Glutamatergic neuron (in vitro differentiated cells): Measurements from ENCODE around the gene SIK3. TPM values are rescaled to one million over a fixed set of nuclear protein-coding genes. Genes with fewer than 3 reads are reported as not detected.

ENCODE experiments used
- DNase-seq: peaks from one replicate; pipeline ENCODE4 v3.0.0; 2022
- H3K27ac Mint-ChIP-seq: one replicate; pipeline ENCODE4 v1.8.0; 2020; ENCODE audit warnings: mild to moderate bottlenecking, mixed read lengths, inconsistent platforms; ENCODE audit not compliant: unreplicated experiment
- H3K27me3 Mint-ChIP-seq: one replicate; pipeline ENCODE4 v1.8.0; 2020; ENCODE audit warnings: mild to moderate bottlenecking, moderate library complexity, mixed read lengths, inconsistent platforms; ENCODE audit not compliant: unreplicated experiment
- H3K36me3 Mint-ChIP-seq: one replicate; pipeline ENCODE4 v1.8.0; 2020; ENCODE audit warnings: mild to moderate bottlenecking, mixed read lengths, inconsistent platforms; ENCODE audit not compliant: unreplicated experiment
- H3K4me1 Mint-ChIP-seq: one replicate; pipeline ENCODE4 v1.8.0; 2020; ENCODE audit warnings: mild to moderate bottlenecking, low read depth, mixed read lengths, inconsistent platforms; ENCODE audit not compliant: unreplicated experiment
- H3K4me3 Mint-ChIP-seq: one replicate; pipeline ENCODE4 v1.8.0; 2020; ENCODE audit warnings: mild to moderate bottlenecking, mixed read lengths, inconsistent platforms; ENCODE audit not compliant: unreplicated experiment
- H3K9me3 Mint-ChIP-seq: one replicate; pipeline ENCODE4 v1.8.0; 2020; ENCODE audit warnings: mild to moderate bottlenecking, moderate library complexity, mixed read lengths, inconsistent platforms; ENCODE audit not compliant: unreplicated experiment
- total RNA-seq: library from RNA; stranded (reverse); fragmentation: NEBNext Ultra II Directional; extraction: Animal tissue kit (Norgen Biotek cat#: 25700); gene quantifications from one replicate; pipeline ENCODE4 v1.2.1, GENCODE V29; 2021; ENCODE audit not compliant: unreplicated experiment
- TF ChIP-seq, protein P1 (sequence below): fragments of 200-600 bp; sonication (generic); IDR thresholded peaks from one replicate; pipeline ENCODE4 v1.5.0; 2021; ENCODE audit not compliant: partially characterized antibody, unreplicated experiment

The SIK3 gene
- total RNA-seq, 1 donor from 2014 or later = 22.2 TPM

GRCh38 chr11:116823031-116823843 lies 275.0 kb downstream of the SIK3 start, which contains the start of gene APOA4:
Gene APOA4, minus strand, starts transcription at chr11:116823304. Its CDS starts 113 bp downstream, at chr11:116823191.
- Mint-ChIP-seq H3K4me1 (no peaks in the 10 kb centered on the region), H3K36me3 (no peaks in the 10 kb centered on the region), H3K9me3 (no peaks in the 10 kb centered on the region), H3K4me3 (no peak within 1 kb of the TSS), H3K27ac (no peak within 1 kb of the TSS), H3K27me3 (no peaks in the 10 kb centered on the region)
- DNase-seq = no peak
- TF ChIP-seq, protein P1, sequence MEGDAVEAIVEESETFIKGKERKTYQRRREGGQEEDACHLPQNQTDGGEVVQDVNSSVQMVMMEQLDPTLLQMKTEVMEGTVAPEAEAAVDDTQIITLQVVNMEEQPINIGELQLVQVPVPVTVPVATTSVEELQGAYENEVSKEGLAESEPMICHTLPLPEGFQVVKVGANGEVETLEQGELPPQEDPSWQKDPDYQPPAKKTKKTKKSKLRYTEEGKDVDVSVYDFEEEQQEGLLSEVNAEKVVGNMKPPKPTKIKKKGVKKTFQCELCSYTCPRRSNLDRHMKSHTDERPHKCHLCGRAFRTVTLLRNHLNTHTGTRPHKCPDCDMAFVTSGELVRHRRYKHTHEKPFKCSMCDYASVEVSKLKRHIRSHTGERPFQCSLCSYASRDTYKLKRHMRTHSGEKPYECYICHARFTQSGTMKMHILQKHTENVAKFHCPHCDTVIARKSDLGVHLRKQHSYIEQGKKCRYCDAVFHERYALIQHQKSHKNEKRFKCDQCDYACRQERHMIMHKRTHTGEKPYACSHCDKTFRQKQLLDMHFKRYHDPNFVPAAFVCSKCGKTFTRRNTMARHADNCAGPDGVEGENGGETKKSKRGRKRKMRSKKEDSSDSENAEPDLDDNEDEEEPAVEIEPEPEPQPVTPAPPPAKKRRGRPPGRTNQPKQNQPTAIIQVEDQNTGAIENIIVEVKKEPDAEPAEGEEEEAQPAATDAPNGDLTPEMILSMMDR = no peak

DNA sequence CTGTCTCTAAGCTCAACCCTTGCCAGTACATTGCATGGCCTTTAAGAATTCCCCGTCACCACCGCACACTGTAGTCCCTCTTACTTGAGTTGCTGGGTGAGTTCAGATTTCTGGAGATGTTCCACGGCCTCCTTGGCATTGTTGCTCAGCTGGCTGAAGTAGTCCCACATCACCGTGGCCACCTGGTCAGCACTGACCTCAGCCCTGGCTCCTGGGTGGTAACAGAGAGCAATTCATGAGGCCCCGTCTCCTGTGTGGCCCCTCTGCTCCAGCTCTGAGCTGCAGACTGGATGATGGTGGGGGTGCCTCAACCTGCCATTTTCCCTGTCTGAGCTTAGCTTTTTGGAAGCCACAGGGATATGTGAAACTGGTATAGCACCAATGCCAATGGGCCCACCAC lies 275.7 kb downstream of the SIK3 start:
- H3K27ac Mint-ChIP-seq = no peak overlapping the region
- H3K4me3 Mint-ChIP-seq = no peak overlapping the region
- no peak for DNase-seq
- no peaks in the 10 kb centered on the region for H3K36me3 Mint-ChIP-seq
- H3K9me3 Mint-ChIP-seq = no peaks in the 10 kb centered on the region
- H3K4me1 Mint-ChIP-seq = no peaks in the 10 kb centered on the region
- no peaks in the 10 kb centered on the region for H3K27me3 Mint-ChIP-seq
- TF ChIP-seq, protein P1 = no peak

- no peak overlapping the region for H3K27ac Mint-ChIP-seq
- no peak for DNase-seq
- H3K9me3 Mint-ChIP-seq = no peaks in the 10 kb centered on the region
- H3K4me3 Mint-ChIP-seq = no peak overlapping the region
- TF ChIP-seq, protein P1 = no peak
- no peaks in the 10 kb centered on the region for H3K36me3 Mint-ChIP-seq
- no peaks in the 10 kb centered on the region for H3K4me1 Mint-ChIP-seq
- no peaks in the 10 kb centered on the region for H3K27me3 Mint-ChIP-seq
Measured at GRCh38 chr11:116821050-116821918, 276.9 kb downstream of the SIK3 start.

GRCh38 chr11:116819049-116819448 lies 279.2 kb downstream of the SIK3 start:
- no peak for DNase-seq
- H3K4me3 Mint-ChIP-seq = no peak overlapping the region
- H3K4me1 Mint-ChIP-seq = no peaks in the 10 kb centered on the region
- no peaks in the 10 kb centered on the region for H3K27me3 Mint-ChIP-seq
- no peak overlapping the region for H3K27ac Mint-ChIP-seq
- TF ChIP-seq, protein P1 = no peak
- H3K9me3 Mint-ChIP-seq = no peaks in the 10 kb centered on the region
- no peaks in the 10 kb centered on the region for H3K36me3 Mint-ChIP-seq
